NCI-H2171 treated with DMSO at 0.1 percent for 48 hours (cell line): ENCODE data around the gene EPB41L1.
A peak's percentile ranks its signal among the peaks of the same experiment; 100 is the strongest.

Experiments used
- DNase-seq: peaks from one replicate; lab custom pipeline; 2025; lab: John Stamatoyannopoulos, UW

EPB41L1 gene

DNA sequence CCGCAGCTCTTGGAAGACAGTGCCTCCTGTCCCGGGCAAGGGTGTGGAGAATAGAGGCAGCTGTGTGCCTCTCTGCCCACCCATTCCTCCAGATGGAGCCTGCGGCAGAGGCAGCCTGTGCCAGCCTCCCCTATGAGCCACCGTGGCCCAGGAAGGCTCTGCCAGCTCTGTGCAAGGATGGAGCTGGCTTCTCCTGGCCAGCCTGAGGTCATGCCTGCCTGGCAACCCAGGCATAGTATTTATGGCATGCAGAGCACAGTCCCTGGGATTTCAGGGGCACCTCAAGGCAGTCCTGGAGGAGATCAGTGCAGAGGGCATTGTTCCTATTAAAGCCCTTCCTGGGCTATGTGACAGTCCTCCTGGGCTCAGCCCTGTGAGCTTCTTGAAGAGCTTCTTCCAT lies 1.5 kb downstream of the EPB41L1 start:
- DNase-seq: no peak

DNA sequence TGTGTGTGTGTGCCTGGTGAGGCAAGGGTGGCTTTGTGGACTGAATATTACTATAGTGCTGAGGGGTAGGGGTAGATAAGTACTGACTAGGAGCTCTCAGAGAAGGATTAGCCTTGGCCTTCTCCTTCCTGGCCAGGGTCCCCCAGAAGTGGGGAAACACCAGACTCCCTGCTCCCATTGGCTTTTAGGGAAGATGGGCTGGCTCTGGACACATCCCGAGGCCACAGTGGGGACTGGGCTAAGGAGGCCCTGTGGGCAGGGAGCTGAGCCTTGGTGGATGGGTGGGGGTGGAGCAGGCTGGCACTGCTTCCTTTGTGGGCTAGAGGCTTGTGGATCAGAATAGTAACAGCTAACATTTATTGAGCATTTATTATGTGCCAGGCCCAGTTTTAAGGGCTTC lies 3.1 kb downstream of the EPB41L1 start:
- no peak for DNase-seq

- no peak for DNase-seq
These were observed 3.7 kb downstream of the EPB41L1 start for GRCh38 chr20:36158160-36158741.

GRCh38 chr20:36159833-36160232 lies 5.3 kb downstream of the EPB41L1 start:
- DNase-seq: no peak

DNA sequence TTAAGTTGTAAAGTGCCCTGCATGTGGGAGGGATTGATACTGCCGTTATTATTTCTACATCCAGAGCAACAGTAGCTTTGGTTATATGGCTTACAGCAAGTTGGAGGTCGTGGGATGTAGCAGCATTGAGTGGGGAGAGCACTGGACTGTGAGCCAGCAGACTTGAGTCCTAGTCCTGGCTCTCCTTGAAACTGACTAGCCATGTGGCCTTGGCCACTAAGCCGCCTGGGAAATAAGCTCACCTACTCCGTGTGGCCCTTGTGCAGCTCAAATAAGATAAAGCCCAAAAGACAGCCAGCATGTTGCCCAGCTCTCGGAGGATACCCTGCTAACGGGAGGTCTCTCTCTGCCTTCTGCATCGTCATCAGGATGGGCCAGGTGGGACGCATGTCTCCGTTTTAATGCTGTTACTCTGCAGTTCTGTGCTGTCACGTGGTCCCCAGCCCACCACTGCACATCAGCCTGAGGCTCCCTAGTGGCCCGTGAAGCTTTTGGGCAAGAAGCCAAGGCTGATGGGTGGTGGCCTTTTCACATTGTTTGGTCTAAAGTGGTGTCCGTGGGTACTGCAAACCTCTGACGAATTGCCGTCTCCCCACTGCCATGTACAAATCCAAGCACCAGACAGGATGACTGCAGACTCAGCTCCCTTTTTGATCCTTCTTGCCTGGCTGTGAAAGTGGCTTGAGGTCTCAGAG lies 7.9 kb downstream of the EPB41L1 start:
- DNase-seq: peak; percentile 81

DNA sequence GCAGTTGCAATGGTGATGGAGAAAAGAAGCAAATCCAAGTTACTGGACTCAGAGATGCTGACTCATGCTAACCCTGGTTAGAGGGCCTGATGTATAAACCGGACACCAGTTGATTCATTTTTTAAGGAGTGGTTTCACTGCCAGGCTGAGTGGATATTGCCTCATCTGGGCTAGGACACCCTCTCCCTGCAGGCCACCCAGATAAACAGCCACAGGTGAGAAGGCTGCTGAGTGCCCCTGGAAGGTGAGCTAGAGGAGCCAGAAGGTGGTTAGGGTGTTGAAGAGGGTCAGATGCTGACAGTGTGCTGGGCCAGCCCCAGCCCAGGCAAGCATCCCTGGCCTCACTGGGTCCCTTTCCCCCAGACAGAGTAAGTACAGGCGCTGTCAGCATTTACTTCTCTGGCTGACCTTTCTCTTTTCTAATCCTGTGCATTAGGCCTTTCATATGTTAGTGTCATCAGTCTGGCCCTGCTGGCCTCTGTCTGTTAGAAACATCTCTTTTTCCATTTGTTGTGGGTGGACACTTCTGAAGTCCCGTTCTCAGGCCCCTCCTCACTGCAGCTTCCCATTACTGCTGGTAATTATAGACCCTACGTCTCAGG lies 13.5 kb downstream of the EPB41L1 start:
- DNase-seq: no peak

GRCh38 chr20:36170542-36171215 lies 16.1 kb downstream of the EPB41L1 start:
- DNase-seq: no peak

DNA sequence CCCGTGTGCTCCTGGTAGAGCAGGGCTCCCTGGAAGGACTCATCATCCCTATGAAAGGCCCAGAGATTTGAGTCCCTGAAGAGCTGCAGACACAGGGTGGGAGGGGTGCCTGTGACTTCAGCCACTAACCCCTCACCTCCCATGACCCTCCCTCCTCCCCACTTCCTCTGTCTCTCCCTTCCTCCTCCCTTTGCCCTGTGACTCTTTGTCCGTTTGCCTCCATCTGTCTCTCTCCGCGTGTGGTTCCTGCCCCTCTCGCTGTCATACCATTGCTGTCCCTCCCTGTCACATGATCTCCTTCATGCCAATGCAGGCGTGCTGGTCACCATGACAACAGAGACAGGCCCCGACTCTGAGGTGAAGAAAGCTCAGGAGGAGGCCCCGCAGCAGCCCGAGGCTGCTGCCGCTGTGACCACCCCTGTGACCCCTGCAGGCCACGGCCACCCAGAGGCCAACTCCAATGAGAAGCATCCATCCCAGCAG lies 19.0 kb downstream of the EPB41L1 start:
- DNase-seq: peak; percentile 82

GRCh38 chr20:36175016-36175415 lies 20.5 kb downstream of the EPB41L1 start:
- no peak for DNase-seq

DNA sequence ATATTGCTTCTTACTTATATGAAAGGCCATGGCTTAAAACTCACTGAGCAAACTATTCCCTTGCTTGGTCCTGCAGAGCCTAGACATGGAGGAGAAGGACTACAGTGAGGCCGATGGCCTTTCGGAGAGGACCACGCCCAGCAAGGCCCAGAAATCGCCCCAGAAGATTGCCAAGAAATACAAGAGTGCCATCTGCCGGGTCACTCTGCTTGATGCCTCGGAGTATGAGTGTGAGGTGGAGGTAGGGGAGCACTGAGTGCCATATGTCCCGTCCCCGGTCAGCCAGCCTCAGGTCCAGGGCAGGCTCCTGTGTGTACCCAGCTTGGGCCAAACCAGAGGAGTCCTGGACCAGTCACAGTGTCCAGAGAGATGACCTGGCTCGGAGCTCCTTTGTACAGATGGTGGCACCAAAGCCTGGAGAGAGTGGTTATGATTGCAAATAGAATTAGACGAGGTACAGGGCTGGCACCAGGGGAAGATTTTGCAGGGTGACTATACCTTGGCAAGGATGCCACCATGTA lies 21.0 kb downstream of the EPB41L1 start:
- DNase-seq: no peak

GRCh38 chr20:36177716-36178115 lies 23.2 kb downstream of the EPB41L1 start:
- no peak for DNase-seq

DNA sequence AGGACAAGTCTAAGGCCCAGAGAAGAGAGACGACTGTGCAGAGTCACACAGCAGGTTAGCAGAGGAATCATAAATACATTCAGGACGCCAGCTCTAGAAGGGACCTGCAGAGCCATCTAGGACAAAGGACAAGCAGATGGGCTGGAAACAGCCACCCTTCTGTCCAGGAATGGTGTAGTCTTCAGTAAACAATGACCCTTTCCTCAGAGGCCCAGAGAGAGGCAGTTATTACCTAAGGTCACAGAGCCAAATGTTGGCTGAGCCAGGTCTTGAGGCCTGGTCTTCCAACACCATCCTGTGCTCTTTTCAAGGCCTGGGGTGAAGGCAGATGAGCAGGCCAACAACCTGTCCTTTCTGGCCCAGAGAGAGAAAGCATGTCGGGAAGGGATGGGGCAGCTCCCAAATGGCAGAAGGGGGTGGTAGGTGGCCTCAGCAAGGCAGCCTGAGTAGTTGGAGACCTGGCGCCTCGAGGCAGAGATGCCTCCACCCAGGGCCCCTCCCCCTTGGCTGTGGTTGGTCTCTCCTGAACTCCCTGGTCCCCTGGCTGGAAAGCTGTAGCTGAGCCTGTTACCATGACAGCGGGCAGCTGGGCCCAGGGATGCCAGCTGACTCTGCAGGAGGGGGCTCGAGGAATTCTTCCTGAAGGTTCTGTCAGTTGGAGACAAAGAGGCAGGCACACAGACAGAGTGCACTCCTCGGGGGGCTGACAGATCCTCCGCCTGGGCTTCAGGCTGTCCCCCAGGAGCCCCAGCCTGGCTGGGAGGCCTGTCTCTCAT lies 24.8 kb downstream of the EPB41L1 start:
- no peak for DNase-seq

DNA sequence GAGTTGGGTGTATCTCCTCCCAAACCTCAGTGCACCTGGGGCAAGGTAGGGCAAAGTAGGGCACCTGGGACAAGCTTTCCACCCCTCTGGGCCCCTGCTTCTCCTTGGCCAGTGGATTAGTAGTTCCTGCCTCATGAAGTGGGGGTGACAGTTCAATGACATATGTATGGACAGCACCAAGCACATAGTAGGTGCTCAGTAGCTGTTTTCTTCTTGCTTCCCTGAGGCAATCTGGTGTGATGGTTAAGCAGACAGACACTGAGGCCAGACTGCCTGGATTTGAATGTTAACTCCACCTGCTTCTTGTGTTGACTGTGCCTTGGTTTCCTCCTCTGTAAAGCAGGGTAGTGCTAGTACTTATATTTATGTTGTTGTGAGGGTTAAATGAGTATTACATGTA lies 25.8 kb downstream of the EPB41L1 start:
- no peak for DNase-seq

- no peak for DNase-seq
These were observed 27.5 kb downstream of the EPB41L1 start for GRCh38 chr20:36181934-36182603.

DNA sequence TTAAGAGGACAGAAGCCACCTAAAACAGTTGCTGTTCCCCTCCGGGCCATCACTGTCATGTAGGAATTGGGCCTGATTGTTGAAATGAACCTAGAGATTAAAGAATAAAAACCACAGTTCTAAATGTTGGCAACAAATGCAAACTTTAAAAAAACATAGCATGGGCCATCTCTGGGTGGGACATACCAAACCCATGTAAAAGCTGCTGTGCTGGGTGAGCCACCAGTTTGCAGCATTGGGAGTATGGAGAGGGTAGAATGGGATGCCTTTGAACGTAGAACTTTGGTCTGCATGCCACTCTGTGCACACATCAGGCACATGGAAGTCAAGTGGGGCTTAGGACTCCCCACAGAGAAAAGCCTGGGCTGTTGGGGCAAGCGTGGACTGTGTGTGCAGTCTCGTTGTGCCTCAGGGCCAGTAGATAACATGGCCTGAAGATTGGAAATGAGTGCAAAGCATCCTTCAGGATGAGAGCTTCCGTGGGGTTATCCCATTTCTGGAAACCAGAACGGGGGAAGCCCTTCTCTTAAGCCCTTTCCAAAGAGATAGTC lies 28.1 kb downstream of the EPB41L1 start:
- no peak for DNase-seq

DNA sequence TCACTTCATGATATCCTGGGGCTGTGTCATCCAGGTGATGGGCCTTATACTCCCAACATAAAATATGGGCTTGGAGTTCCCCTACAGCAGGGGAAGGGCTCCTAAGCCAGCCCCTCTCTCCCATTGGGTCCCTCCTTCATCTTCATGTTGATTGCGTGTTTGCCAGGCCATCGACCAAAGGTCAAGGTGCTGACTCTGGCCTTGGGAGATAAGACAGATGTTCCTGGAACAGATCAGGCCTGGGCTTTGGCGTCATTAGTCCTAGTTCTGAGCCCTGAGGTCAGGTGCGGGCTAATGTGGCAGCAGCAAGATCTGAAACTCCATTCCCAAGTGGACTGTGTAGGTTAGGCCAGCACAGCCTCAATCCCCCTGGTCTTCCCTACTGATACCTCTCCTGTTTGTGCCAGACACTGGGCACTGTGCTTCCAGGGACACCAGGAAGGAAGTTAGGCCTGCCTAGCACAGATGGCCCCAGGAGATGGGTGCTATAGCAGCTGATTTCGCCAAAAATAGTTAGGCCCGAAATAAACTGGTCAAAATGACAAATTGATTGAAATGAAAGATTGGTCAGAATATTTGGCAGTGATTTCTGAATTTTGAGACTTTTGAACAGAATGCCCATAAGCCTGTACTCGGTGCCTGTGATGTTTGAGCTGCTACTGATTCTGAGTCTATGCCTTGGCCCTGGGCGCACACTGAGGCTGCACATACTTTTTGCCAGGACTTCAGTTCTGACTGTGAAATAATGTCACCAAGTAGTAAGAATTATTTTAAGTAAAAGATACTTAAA lies 28.8 kb downstream of the EPB41L1 start:
- no peak for DNase-seq

DNA sequence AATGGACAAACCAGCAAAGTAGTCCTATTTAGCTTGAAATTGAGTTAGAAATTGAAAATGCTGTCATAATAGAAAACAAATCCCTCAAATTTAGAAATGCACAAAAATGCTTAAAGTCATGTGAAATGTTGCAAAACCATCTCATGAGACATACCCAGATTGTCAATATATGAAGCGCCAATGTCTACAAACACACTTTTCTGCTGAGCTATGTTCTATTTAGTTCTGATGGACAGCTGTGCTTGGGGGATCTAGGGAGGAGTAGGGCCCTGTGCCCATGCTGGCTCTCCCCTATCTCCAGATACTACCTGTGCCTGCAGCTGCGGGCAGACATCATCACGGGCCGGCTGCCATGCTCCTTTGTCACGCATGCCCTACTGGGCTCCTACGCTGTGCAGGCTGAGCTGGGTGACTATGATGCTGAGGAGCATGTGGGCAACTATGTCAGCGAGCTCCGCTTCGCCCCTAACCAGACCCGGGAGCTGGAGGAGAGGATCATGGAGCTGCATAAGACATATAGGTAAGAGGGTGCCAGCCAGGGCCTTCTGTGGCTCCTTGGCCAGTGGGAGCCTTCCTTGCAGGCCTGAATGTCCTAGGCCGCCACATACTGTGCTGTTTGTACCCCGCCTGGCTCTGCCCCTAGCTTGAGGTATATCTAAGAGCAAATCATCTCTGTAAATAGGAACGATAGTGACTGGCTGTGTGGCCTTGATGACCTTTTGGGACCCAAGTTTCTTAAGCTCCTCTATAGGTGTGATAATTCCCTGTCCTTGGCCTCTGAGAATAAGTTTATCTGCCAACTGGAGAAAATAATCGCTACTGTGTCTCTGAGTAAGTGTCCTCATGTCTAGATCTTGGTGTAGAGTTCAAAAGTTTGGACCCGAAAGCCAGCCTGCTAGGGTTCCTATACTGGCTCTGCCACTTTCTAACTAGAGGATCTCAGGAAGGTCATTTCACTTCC lies 30.6 kb downstream of the EPB41L1 start:
- no peak for DNase-seq

- DNase-seq: no peak
These were observed 39.6 kb downstream of the EPB41L1 start for GRCh38 chr20:36193977-36194712.
